Stimulated activated CD8-positive, alpha-beta memory T cell treated with anti-CD3 and anti-CD28 coated beads, Interleukin-12 subunit alpha, Interleukin-12 subunit beta, amount 100 ng/mL, for 1 hour (primary cell): ENCODE results near the gene XIRP2.

Source experiments
- DNase-seq: peaks from one replicate; pipeline ENCODE4 v3.0.0-alpha.2; 2020; ENCODE audit warnings: low read depth

XIRP2 gene

DNA sequence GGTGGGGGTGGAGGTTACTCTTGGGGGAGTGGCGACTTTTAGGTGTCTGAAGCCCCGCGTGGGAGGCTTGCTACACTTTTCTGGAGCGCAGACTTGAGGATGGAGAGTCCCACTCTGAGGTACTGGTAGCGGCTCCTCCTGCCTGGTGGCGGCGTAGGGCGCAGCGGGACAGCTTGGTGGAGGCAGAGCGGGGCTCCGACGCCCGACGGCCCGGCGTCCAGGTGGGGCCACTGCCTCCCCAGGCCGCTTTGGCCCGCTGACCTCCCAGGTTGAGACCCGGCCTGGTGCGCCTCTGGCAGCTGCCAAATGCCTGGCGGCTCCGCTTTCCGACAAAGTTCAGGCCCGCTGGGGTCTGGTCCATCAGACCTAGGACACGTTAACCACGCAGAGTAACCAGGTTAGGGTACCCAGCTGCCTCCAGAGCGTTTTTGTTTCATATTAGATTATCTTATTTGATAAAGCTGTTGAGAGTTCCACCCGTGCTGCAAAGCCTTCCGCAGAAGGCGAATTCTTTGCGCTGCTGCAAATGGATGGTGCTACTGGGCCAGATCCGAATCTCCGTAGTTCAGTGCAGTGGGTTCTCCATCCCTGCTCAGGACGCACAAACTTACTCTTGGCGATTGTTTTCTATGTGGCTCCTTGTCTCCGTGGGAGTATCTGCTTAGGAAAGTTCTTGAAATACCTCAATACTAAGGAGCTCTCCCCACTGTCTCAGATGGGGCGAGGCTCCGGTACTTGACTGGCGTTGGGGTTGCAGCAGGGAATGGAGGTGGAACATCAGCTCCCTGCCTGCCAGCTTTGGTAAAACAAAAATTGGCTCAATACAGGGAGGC, 405.9 kb downstream of the XIRP2 start:
- DNase-seq = no peak

DNA sequence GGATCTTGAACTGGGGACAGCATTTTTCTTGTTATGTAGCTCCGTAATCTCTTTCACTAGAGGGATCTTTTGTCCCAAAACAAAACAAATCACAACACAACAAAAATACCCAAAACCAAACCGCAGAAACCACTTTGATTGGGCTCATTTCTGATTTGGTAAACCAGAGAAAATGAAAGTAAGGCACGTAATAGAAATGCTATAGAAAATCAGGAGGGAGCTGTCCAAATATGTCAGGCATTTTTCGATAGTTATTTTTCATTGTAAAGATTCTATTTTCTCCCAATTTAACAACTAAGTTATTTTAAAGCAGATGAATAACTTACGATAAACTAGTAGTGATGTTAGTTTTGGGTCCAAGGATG, 406.5 kb downstream of the XIRP2 start:
- no peak for DNase-seq

- no peak for DNase-seq
These were observed 409.0 kb downstream of the XIRP2 start for GRCh38 chr2:167297292-167297691.

DNA sequence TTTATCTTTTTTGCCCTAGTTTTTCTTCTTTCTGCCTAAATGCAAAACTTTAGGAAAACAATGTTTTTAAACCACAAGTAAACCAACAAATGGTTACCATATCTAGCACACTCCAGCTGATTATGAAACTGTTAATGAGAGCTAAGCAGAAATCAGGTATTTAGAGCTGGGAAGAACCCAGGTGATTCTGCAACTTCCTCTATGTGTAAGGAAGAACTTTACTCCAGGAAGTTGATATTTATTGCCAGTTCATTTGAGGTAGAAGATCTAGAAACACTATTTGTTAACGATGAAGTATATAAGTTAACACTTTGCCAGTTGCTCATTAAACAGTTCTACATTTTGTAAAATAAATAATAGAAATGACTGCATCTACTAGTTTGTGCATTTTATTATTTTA, 409.7 kb downstream of the XIRP2 start:
- no peak for DNase-seq
